Hepatocyte (in vitro differentiated cells): ENCODE data around the gene ZNF831.

Experiments
- EZH2phosphoT487 ChIP-seq: fragments of 200-600 bp; sonication (generic); IDR thresholded peaks from one replicate; pipeline ENCODE4 v1.6.1; 2018; ENCODE audit warnings: antibody characterized with exemption, mild to moderate bottlenecking, low read depth, moderate library complexity; ENCODE audit not compliant: unreplicated experiment, severe bottlenecking
- TF ChIP-seq, protein P1 (sequence below): fragments of 200-600 bp; sonication (generic); IDR thresholded peaks from 2 replicates; pipeline ENCODE4 v1.5.1; 2016; ENCODE audit warnings: antibody characterized with exemption, mild to moderate bottlenecking; ENCODE audit not compliant: poor library complexity

DNA sequence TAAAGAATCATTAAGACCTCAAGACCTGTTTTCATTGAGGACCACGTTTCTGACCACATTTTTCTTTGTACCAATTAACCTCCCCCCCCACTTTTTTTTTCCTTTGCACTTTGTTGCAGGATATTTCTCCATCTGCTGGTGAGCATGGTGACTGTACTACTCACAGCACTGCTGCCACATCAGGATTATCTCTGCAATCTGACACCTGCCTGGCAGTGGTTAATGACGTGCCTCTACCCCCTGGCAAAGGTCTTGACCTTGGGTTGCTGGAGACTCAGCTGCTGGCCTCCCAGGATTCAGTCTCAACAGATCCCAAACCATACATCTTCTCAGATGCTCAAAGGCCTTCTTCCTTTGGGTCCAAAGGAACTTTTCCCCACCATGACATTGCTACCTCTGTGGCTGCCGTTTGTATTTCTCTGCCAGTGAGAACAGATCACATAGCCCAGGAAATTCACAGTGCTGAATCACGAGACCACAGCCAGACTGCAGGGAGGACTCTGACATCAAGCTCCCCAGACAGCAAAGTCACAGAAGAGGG lies 90.2 kb downstream of the ZNF831 start:
- TF ChIP-seq, protein P1, sequence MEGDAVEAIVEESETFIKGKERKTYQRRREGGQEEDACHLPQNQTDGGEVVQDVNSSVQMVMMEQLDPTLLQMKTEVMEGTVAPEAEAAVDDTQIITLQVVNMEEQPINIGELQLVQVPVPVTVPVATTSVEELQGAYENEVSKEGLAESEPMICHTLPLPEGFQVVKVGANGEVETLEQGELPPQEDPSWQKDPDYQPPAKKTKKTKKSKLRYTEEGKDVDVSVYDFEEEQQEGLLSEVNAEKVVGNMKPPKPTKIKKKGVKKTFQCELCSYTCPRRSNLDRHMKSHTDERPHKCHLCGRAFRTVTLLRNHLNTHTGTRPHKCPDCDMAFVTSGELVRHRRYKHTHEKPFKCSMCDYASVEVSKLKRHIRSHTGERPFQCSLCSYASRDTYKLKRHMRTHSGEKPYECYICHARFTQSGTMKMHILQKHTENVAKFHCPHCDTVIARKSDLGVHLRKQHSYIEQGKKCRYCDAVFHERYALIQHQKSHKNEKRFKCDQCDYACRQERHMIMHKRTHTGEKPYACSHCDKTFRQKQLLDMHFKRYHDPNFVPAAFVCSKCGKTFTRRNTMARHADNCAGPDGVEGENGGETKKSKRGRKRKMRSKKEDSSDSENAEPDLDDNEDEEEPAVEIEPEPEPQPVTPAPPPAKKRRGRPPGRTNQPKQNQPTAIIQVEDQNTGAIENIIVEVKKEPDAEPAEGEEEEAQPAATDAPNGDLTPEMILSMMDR, result no peak
- no peak for TF ChIP-seq EZH2phosphoT487
